Common myeloid progenitor, CD34-positive (primary cell): Measurements from ENCODE around the gene GORASP1.

Source experiments
- CTCF ChIA-PET: fragments of 350-600 bp; sonication (Branson Sonifier 250); formaldehyde crosslinking; loops from one replicate; lab custom pipeline; 2021; ENCODE audit warnings: antibody characterized with exemption; lab: Charles Lee
- POLR2A ChIA-PET: fragments of 350-600 bp; sonication (Branson Sonifier 250); formaldehyde crosslinking; loops from one replicate; lab custom pipeline; 2021; ENCODE audit warnings: antibody characterized with exemption; lab: Charles Lee
- DNase-seq, 3 donors: peaks; one replicate each; pipeline versions ENCODE4 v3.0.0 to v3.0.0-alpha.2; 2013
- H3K27ac ChIP-seq, 2 experiments: 1 replicate in 1 of 2; 2 replicates in 1 of 2; pipeline ENCODE4 v1.7.0; 2013; ENCODE audit warnings: inconsistent platforms in 2 of 2, low read length in 2 of 2, mild to moderate bottlenecking in 2 of 2, low read depth in 1 of 2, moderate library complexity in 1 of 2; ENCODE audit not compliant: severe bottlenecking in 2 of 2, insufficient read depth in 1 of 2, poor library complexity in 1 of 2
- H3K27me3 ChIP-seq, 5 experiments: replicated peaks in 2 of 5; 1 replicate in 3 of 5; 2 replicates in 2 of 5; pipeline versions ENCODE4 v1.6.1 to v1.7.0; 2013; ENCODE audit warnings: low read length in 4 of 5, mild to moderate bottlenecking in 2 of 5, moderate library complexity in 2 of 5, inconsistent platforms in 1 of 5; ENCODE audit not compliant: insufficient read depth in 5 of 5, control insufficient read depth in 4 of 5
- H3K36me3 ChIP-seq, 4 experiments: 1 replicate in 2 of 4; 2 replicates in 2 of 4; pipeline versions ENCODE4 v1.6.1 to v1.7.0; 2013; ENCODE audit warnings: low read length in 3 of 4, control low read depth in 1 of 4, mild to moderate bottlenecking in 1 of 4; ENCODE audit not compliant: control insufficient read depth in 4 of 4, insufficient read depth in 4 of 4
- H3K4me1 ChIP-seq, 4 experiments: 1 replicate in 3 of 4; 2 replicates in 1 of 4; pipeline versions ENCODE4 v1.6.1 to v1.7.1; 2013; ENCODE audit warnings: low read length in 3 of 4, mild to moderate bottlenecking in 3 of 4, control low read depth in 1 of 4, inconsistent platforms in 1 of 4, moderate library complexity in 1 of 4; ENCODE audit not compliant: control insufficient read depth in 4 of 4, insufficient read depth in 4 of 4; ENCODE audit errors: control extremely low read depth in 1 of 4
- H3K4me3 ChIP-seq, 7 experiments: 1 replicate in 4 of 7; 2 replicates in 3 of 7; pipeline versions ENCODE4 v1.5.1 to v1.7.0; 2013; ENCODE audit warnings: mild to moderate bottlenecking in 7 of 7, low read length in 6 of 7, moderate library complexity in 6 of 7, inconsistent platforms in 2 of 7, low read depth in 2 of 7, control low read depth in 1 of 7; ENCODE audit not compliant: insufficient read depth in 4 of 7, control insufficient read depth in 1 of 7; ENCODE audit errors: extremely low read depth in 1 of 7
- H3K9me3 ChIP-seq, 5 experiments: 1 replicate in 4 of 5; 2 replicates in 1 of 5; pipeline versions ENCODE4 v1.6.1 to v1.7.1; 2013; ENCODE audit warnings: low read length in 4 of 5, mild to moderate bottlenecking in 2 of 5, inconsistent platforms in 1 of 5, low read depth in 1 of 5, moderate library complexity in 1 of 5; ENCODE audit not compliant: control insufficient read depth in 4 of 5, insufficient read depth in 2 of 5; ENCODE audit errors: control extremely low read depth in 1 of 5
- WGBS: methylation state at CpG from one replicate; pipeline ENCODE4 v1.1.5; 2013; ENCODE audit not compliant: insufficient coverage; 5-methylcytosine and 5-hydroxymethylcytosine counted together

GORASP1 gene

GRCh38 chr3:39137435-39137936, 30.1 kb upstream of the GORASP1 start:
- DNase-seq: no peak
- no peak overlapping the region for H3K4me3 ChIP-seq
- H3K36me3 ChIP-seq: peaks cover 0 to 15% (median 11%) of the 10 kb centered on the region in 4 experiments
- H3K4me1 ChIP-seq: peaks cover 0 to 27% (median 23%) of the 10 kb centered on the region in 4 experiments
- WGBS: 98% methylated on average over 17 of the region's 18 CpGs
- ChIA-PET POLR2A (no interaction called here), CTCF (interaction anchor here (1.6 to 2.4 kb wide), 3 partner anchors 11 to 151 kb away, joined by 5 to 9 read pairs (median 9); no protein-coding TSS in a partner anchor)
- no peak overlapping the region for H3K27ac ChIP-seq
- no peaks in the 10 kb centered on the region for H3K27me3 ChIP-seq
- H3K9me3 ChIP-seq: no peaks in the 10 kb centered on the region

- CTCF ChIA-PET: interaction anchor here (1.0 to 2.4 kb wide), 5 partner anchors 9 to 151 kb away, joined by 3 to 9 read pairs (median 5); no protein-coding TSS in a partner anchor
- 92% methylated on average over 21 of the region's 21 CpGs for WGBS
- peaks cover 0 to 12% (median 6%) of the 10 kb centered on the region in 4 experiments for H3K36me3 ChIP-seq
- peaks cover 0 to 20% (median 17%) of the 10 kb centered on the region in 4 experiments for H3K4me1 ChIP-seq
- H3K4me3 ChIP-seq: no peak overlapping the region
- no peaks in the 10 kb centered on the region for H3K27me3 ChIP-seq
- DNase-seq: no peak
- H3K9me3 ChIP-seq: no peaks in the 10 kb centered on the region
- no peak overlapping the region for H3K27ac ChIP-seq
- POLR2A ChIA-PET: interaction anchor here (0.6 kb wide), 1 partner anchor 25 kb away, joined by 3 read pairs; no protein-coding TSS in a partner anchor
These were observed 29.4 kb upstream of the GORASP1 start for GRCh38 chr3:39136533-39137434.

GRCh38 chr3:39135170-39135805, 27.9 kb upstream of the GORASP1 start:
- DNase-seq: no peak
- no peaks in the 10 kb centered on the region for H3K27me3 ChIP-seq
- 99% methylated on average over 7 of the region's 8 CpGs for WGBS
- POLR2A ChIA-PET: no interaction called here
- H3K4me3 ChIP-seq: no peak overlapping the region
- CTCF ChIA-PET: interaction anchor here (1.0 to 2.8 kb wide), 5 partner anchors 10 to 18 kb away, joined by 3 to 9 read pairs (median 4); no protein-coding TSS in a partner anchor
- H3K27ac ChIP-seq: no peak overlapping the region
- H3K4me1 ChIP-seq: peaks cover 2 to 8% (median 6%) of the 10 kb centered on the region in 4 experiments
- H3K36me3 ChIP-seq: peaks cover 0 to 5% (median 1%) of the 10 kb centered on the region in 4 experiments
- no peaks in the 10 kb centered on the region for H3K9me3 ChIP-seq

- H3K4me1 ChIP-seq: peaks cover 0 to 12% (median 6%) of the 10 kb centered on the region in 4 experiments
- no peak for DNase-seq
- H3K4me3 ChIP-seq: no peak overlapping the region
- peaks cover 0 to 2% (median 0%) of the 10 kb centered on the region in 4 experiments for H3K36me3 ChIP-seq
- 89% methylated on average over 6 of the region's 7 CpGs for WGBS
- POLR2A ChIA-PET: interaction anchor here (1.0 kb wide), 1 partner anchor 9 kb away, joined by 3 read pairs; no protein-coding TSS in a partner anchor
- no peaks in the 10 kb centered on the region for H3K9me3 ChIP-seq
- CTCF ChIA-PET: interaction anchor here (1.0 to 11.3 kb wide), 9 partner anchors 9 to 155 kb away, joined by 3 to 122 read pairs (median 5); no protein-coding TSS in a partner anchor
- H3K27ac ChIP-seq: no peak overlapping the region
- H3K27me3 ChIP-seq: no peaks in the 10 kb centered on the region
These were observed 26.9 kb upstream of the GORASP1 start for GRCh38 chr3:39134305-39134704.

GRCh38 chr3:39133822-39134221, 26.4 kb upstream of the GORASP1 start:
- Histone ChIP-seq H3K36me3 (peaks cover 0 to 2% (median 0%) of the 10 kb centered on the region in 4 experiments), H3K27me3 (no peaks in the 10 kb centered on the region), H3K4me1 (peaks cover 2 to 17% (median 8%) of the 10 kb centered on the region in 4 experiments), H3K9me3 (no peaks in the 10 kb centered on the region), H3K4me3 (no peak overlapping the region), H3K27ac (no peak overlapping the region)
- ChIA-PET POLR2A (interaction anchor here (1.0 kb wide), 1 partner anchor 10 kb away, joined by 3 read pairs; no protein-coding TSS in a partner anchor), CTCF (interaction anchor here (0.7 to 11.3 kb wide), 9 partner anchors 8 to 155 kb away, joined by 3 to 122 read pairs (median 5); no protein-coding TSS in a partner anchor)
- DNase-seq: no peak
- WGBS: 82% methylated on average over 6 of the region's 6 CpGs

GRCh38 chr3:39133093-39133490, 25.7 kb upstream of the GORASP1 start:
- Histone ChIP-seq H3K4me1 (peaks cover 8 to 24% (median 14%) of the 10 kb centered on the region in 4 experiments), H3K9me3 (no peaks in the 10 kb centered on the region), H3K27ac (no peak overlapping the region), H3K27me3 (no peaks in the 10 kb centered on the region), H3K4me3 (no peak overlapping the region), H3K36me3 (peaks cover 0 to 2% (median 0%) of the 10 kb centered on the region in 4 experiments)
- 100% methylated on average over 1 of the region's 1 CpG for WGBS
- DNase-seq: no peak
- POLR2A ChIA-PET: no interaction called here
- CTCF ChIA-PET: interaction anchor here (1.2 to 11.3 kb wide), 8 partner anchors 8 to 156 kb away, joined by 3 to 122 read pairs (median 7); no protein-coding TSS in a partner anchor
